HEK293 (cell line): ENCODE results near the gene ROPN1L.
A peak's percentile ranks its signal among the peaks of the same experiment; 100 is the strongest.

Source experiments
- ATF2 ChIP-seq: fragments of 450-650 bp; formaldehyde crosslinking; IDR thresholded peaks from 2 replicates; pipeline ENCODE4 v1.5.1; 2016; ENCODE audit warnings: missing biosample characterization, missing genetic modification characterization, low read depth
- FEZF1 ChIP-seq: fragments of 450-650 bp; formaldehyde crosslinking; IDR thresholded peaks from 2 replicates; pipeline ENCODE4 v1.5.1; 2016; ENCODE audit warnings: missing biosample characterization, missing genetic modification characterization
- INSM2 ChIP-seq: fragments of 450-650 bp; formaldehyde crosslinking; IDR thresholded peaks from 2 replicates; pipeline ENCODE4 v1.5.1; 2016; ENCODE audit warnings: missing biosample characterization, missing genetic modification characterization
- KLF7 ChIP-seq: fragments of 450-650 bp; formaldehyde crosslinking; IDR thresholded peaks from 2 replicates; pipeline ENCODE4 v1.5.1; 2016; ENCODE audit warnings: missing biosample characterization, missing genetic modification characterization, borderline replicate concordance
- MEIS1 ChIP-seq: sonication (generic); formaldehyde crosslinking; IDR thresholded peaks from 2 replicates; pipeline ENCODE4 v1.8.1; 2022; ENCODE audit warnings: missing genetic modification reagents, mild to moderate bottlenecking, borderline replicate concordance
- PRDM10 ChIP-seq: fragments of 450-650 bp; formaldehyde crosslinking; IDR thresholded peaks from 2 replicates; pipeline ENCODE4 v1.5.1; 2016; ENCODE audit warnings: missing biosample characterization, missing genetic modification characterization
- PRDM6 ChIP-seq: fragments of 450-650 bp; formaldehyde crosslinking; IDR thresholded peaks from 2 replicates; pipeline ENCODE4 v1.5.1; 2017; ENCODE audit warnings: missing biosample characterization, missing genetic modification characterization
- SCRT1 ChIP-seq: fragments of 450-650 bp; formaldehyde crosslinking; IDR thresholded peaks from 2 replicates; pipeline ENCODE4 v1.5.1; 2016; ENCODE audit warnings: missing biosample characterization, missing genetic modification characterization, borderline replicate concordance
- SCRT2 ChIP-seq: fragments of 450-650 bp; formaldehyde crosslinking; IDR thresholded peaks from 2 replicates; pipeline ENCODE4 v1.5.1; 2016; ENCODE audit warnings: missing biosample characterization, missing genetic modification characterization
- SP2 ChIP-seq: fragments of 450-650 bp; formaldehyde crosslinking; IDR thresholded peaks from 2 replicates; pipeline ENCODE4 v1.5.1; 2016; ENCODE audit warnings: missing biosample characterization, missing genetic modification characterization
- SP3 ChIP-seq: fragments of 450-650 bp; formaldehyde crosslinking; IDR thresholded peaks from 2 replicates; pipeline ENCODE4 v1.5.1; 2016; ENCODE audit warnings: missing biosample characterization, missing genetic modification characterization
- TCF7L2 ChIP-seq: IDR thresholded peaks from 2 replicates; pipeline ENCODE4 v1.6.1; 2011; ENCODE audit warnings: low read depth, mild to moderate bottlenecking, inconsistent platforms, low read length, moderate library complexity, borderline replicate concordance
- ZBTB8A ChIP-seq: fragments of 450-650 bp; formaldehyde crosslinking; IDR thresholded peaks from 2 replicates; pipeline ENCODE4 v1.5.1; 2016; ENCODE audit warnings: missing biosample characterization, missing genetic modification characterization
- ZIC2 ChIP-seq: fragments of 450-650 bp; formaldehyde crosslinking; IDR thresholded peaks from 2 replicates; pipeline ENCODE4 v1.5.1; 2016; ENCODE audit warnings: missing biosample characterization, missing genetic modification characterization
- ZNF121 ChIP-seq: fragments of 450-650 bp; formaldehyde crosslinking; IDR thresholded peaks from 2 replicates; pipeline ENCODE4 v1.5.1; 2016; ENCODE audit warnings: missing biosample characterization, missing genetic modification characterization
- ZNF140 ChIP-seq: fragments of 450-650 bp; formaldehyde crosslinking; IDR thresholded peaks from 2 replicates; pipeline ENCODE4 v1.5.1; 2016; ENCODE audit warnings: missing biosample characterization, missing genetic modification characterization
- ZNF202 ChIP-seq: fragments of 450-650 bp; formaldehyde crosslinking; IDR thresholded peaks from 2 replicates; pipeline ENCODE4 v1.5.1; 2016; ENCODE audit warnings: missing biosample characterization, missing genetic modification characterization, borderline replicate concordance
- ZNF311 ChIP-seq: fragments of 450-650 bp; formaldehyde crosslinking; IDR thresholded peaks from 2 replicates; pipeline ENCODE4 v1.5.1; 2017; ENCODE audit warnings: missing biosample characterization, missing genetic modification characterization, borderline replicate concordance
- ZNF362 ChIP-seq: fragments of 450-650 bp; formaldehyde crosslinking; IDR thresholded peaks from 2 replicates; pipeline ENCODE4 v1.5.1; 2016; ENCODE audit warnings: missing biosample characterization, missing genetic modification characterization
- ZNF426 ChIP-seq: fragments of 450-650 bp; formaldehyde crosslinking; IDR thresholded peaks from 2 replicates; pipeline ENCODE4 v1.5.1; 2017; ENCODE audit warnings: missing biosample characterization, missing genetic modification characterization, mild to moderate bottlenecking, inconsistent platforms, moderate library complexity
- ZNF518A ChIP-seq: fragments of 450-650 bp; formaldehyde crosslinking; conservative IDR thresholded peaks from 2 replicates; pipeline ENCODE4 v1.5.1; 2016; ENCODE audit warnings: low read depth, missing biosample characterization, missing genetic modification characterization
- ZNF529 ChIP-seq: fragments of 450-650 bp; formaldehyde crosslinking; IDR thresholded peaks from 2 replicates; pipeline ENCODE4 v1.5.1; 2017; ENCODE audit warnings: missing genetic modification characterization, missing biosample characterization; ENCODE audit not compliant: insufficient replicate concordance
- ZNF561 ChIP-seq: fragments of 450-650 bp; IDR thresholded peaks from 2 replicates; pipeline ENCODE4 v1.5.1; 2018; ENCODE audit warnings: missing biosample characterization, missing genetic modification characterization, borderline replicate concordance
- ZNF580 ChIP-seq: fragments of 450-650 bp; formaldehyde crosslinking; IDR thresholded peaks from 2 replicates; pipeline ENCODE4 v1.5.1; 2016; ENCODE audit warnings: missing biosample characterization, missing genetic modification characterization
- ZNF777 ChIP-seq: fragments of 450-650 bp; formaldehyde crosslinking; IDR thresholded peaks from 2 replicates; pipeline ENCODE4 v1.5.1; 2017; ENCODE audit warnings: missing biosample characterization, missing genetic modification characterization, borderline replicate concordance

Gene ROPN1L

GRCh38 chr5:10501554-10502075 is 59.9 kb downstream of the ROPN1L start (continued):
- TF ChIP-seq ZNF426 (tag by site-specific recombination), result no peak
- no peak for TF ChIP-seq SP2 (tag by site-specific recombination)
- TF ChIP-seq ZNF561 (tag by site-specific recombination), result no peak; the same call in 1 of the 2 replicates
- TF ChIP-seq ZNF580 (tag by site-specific recombination), result no peak
- TF ChIP-seq ZNF121 (tag by site-specific recombination), result no peak
- TF ChIP-seq KLF7 (tag by site-specific recombination), result no peak
- TF ChIP-seq SP3 (tag by site-specific recombination), result no peak
- no peak for TF ChIP-seq PRDM6 (tag by site-specific recombination)
- peak; percentile 34; the same call in 1 of the 2 replicates for TF ChIP-seq ZBTB8A (tag by site-specific recombination)
- TF ChIP-seq ATF2, result peak; percentile 71
- peak; percentile 49 for TF ChIP-seq ZNF518A (tag by site-specific recombination)
- TF ChIP-seq PRDM10 (tag by site-specific recombination), result peak; percentile 55
- TF ChIP-seq SCRT1 (tag by site-specific recombination), result no peak
- no peak for TF ChIP-seq ZNF202 (tag by site-specific recombination)
- no peak for TF ChIP-seq ZNF140 (tag by site-specific recombination)
- TF ChIP-seq FEZF1 (tag by site-specific recombination), result peak; percentile 79
- no peak for TF ChIP-seq ZNF529 (tag by site-specific recombination)
- TF ChIP-seq INSM2 (tag by site-specific recombination), result no peak
- TF ChIP-seq ZNF777 (tag by site-specific recombination), result no peak
- no peak for TF ChIP-seq ZNF311 (tag by site-specific recombination)
- no peak for TF ChIP-seq MEIS1 (CRISPR knock-in tag)
- no peak for TF ChIP-seq TCF7L2
- TF ChIP-seq ZIC2 (tag by site-specific recombination), result peak; percentile 98
- no peak for TF ChIP-seq SCRT2
- TF ChIP-seq ZNF362 (tag by site-specific recombination), result no peak
